GM21737 (cell line): ENCODE measurements around the gene ALDH1B1.

Experiments
- ATAC-seq: cut with Tn5 transposase; IDR thresholded peaks from one replicate; pipeline ENCODE4 v1.9.1; 2021; ENCODE audit warnings: mild to moderate bottlenecking, moderate library complexity; ENCODE audit not compliant: unreplicated experiment

The ALDH1B1 gene

DNA sequence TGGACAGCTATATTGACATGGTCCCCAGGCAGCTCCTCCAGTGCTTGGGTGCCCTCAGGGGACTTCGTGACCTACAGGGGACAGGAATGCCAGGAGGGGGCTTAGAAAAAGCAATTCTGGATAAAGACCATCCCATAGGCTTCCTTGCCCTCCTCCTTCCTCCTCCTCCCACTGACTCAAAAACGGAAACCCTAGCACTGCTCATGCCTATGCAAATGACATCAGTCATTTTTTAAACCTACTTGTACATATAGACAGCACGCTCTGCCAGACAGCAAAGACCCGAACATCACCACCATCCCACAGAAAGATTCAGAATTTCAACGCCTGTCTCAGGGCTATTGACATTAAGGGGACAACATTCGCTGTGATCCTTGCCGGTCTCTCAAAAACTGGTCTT, 20.8 kb downstream of the ALDH1B1 start:
- no peak for ATAC-seq

DNA sequence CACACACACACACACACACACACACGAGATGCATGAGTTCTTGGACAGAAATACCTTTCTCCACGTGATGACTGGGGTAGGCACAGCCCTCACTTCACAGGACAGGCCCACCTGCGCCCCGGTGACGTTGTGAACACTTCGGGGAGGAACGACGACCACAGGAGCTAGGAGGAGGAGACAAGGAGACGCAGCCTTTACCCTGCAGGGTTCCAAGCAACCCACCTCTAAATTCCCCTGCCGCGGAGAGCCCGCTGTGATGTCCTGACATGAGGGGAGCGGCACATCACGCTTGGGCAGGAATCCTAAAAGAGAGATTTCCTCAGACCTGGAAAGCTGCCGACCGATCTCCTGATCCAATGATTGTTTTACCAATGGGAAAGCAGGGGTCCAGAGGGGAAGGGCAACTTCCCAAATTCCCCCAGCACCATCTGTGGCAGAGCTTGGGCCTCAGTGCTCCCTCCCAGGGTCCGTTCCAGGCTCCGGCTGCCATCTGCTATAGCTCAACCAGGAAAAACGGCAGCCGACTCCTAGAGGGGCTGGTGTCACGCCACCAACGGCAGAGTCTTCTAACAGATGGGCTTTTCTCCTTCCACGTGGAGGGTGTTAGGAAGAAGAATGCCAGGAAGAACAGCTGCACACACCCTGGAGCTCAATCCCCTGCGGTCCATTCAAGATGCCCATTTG, 21.7 kb downstream of the ALDH1B1 start:
- ATAC-seq, result no peak

DNA sequence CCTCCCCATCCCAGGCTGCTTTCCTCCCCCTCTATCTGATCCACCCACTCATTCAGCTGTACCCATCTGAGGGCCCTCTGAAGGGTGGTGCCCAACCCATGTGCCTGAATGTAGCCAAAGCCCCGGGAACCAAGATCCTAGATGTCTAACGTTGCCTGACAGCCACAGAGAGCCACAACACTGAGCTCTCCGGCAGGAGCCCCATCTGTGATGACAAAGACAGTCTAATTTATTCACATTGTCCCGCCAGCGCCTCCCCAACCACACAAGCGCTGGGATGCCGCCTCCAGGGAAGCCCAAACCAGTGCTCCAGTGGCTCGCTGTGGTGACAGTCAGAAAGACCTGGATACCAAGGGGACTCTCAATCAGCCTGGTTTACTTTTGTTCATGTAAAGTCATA, 23.4 kb downstream of the ALDH1B1 start:
- no peak for ATAC-seq

DNA sequence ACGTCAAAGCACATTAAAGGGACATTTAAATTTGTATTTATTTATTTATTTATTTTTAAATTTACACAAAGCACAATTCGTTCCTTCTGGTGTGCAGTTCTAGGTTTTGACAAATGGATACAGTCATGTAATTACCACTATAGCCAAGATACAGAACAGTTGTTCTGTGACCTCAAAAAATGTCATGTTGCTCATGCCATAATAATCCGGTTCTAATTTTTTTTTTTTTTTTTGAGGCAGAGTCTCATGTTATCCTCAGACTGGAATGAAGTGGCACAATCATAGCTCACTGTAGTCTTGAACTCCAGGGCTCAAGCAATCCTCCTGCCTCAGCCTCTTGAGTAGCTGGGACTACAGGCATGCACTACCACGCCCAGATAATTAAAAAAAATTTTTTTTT, 24.0 kb downstream of the ALDH1B1 start:
- no peak for ATAC-seq

DNA sequence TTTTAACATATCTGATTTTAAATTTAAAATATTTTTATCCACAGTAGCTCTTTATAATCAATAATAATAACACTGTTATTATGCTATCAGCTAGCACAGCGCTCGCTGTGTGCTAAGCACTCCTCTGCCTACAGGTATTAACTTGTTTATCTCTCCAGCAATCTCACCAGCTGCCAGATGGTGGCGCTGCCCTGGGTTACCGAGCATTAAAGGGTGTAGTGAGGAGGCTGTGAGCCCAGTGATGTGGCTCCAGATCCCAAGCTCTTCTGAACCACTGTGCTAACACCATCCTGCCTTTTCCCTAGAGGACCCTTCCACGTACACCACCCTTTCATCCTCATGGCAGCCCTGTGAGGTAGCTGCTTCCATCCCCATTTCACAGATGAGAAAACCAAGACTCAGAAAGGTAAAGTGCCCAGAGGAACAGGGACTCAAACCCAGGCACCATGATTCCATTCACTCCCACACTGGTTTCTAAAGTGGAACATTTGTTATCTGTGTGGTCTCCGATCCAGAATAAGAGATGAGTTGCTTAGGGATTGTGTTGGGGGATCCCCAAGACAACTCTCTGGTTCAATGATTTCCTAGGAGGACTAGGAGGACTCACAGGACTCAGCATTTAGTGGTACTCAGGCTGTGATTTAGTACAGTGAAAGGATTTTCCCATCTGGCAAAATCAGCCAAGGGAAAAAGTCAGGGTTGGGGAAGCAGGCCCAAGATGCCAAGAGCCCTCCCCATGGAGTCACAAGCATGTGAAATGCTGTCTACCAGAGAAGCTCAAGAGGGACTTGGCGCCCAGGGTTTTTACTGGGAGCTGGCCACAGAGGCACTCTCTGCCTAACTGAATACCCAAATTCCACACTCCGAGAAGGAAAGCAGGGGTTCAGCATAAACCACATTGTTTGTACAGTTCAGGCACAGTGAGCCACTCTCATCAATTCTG, 24.8 kb downstream of the ALDH1B1 start:
- no peak for ATAC-seq

DNA sequence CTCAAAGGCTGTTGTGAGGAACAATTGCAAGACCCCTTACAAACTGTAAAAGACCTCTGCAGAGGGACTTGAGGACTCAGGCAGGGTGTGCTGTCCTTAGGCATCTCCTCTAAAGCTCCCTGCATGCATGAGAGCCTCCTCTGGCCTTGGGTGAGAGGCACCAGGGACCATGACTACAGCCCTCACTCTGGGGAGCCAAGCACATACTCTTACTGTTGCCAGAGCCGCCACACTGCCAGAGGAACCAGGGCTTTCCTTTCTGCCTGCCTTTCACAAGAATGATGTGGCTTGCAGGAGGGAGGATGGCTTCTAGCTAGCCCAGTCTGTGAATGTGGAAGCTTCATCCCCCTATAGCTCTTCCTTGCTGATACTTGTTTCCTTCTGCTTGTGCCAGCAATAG, 25.9 kb downstream of the ALDH1B1 start:
- no peak for ATAC-seq

DNA sequence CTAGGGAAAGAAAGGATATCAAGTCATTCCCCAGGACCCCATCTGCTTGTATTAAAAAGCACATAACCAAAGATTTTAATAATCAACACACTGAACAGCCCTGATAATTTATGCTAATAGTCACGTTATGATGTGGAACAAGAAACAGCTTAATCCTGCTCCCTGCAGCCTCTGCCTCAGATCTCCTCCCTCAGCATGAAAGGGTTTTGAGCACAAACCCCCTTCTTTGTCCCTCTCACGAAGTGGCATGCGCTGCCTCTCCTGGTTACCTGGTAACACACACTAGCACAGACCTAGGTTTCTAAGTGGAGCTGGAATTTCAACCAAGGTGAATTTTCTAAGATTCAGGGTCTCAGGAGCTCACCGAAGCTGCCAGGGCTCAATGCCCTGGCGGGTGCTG, 26.7 kb downstream of the ALDH1B1 start:
- no peak for ATAC-seq

DNA sequence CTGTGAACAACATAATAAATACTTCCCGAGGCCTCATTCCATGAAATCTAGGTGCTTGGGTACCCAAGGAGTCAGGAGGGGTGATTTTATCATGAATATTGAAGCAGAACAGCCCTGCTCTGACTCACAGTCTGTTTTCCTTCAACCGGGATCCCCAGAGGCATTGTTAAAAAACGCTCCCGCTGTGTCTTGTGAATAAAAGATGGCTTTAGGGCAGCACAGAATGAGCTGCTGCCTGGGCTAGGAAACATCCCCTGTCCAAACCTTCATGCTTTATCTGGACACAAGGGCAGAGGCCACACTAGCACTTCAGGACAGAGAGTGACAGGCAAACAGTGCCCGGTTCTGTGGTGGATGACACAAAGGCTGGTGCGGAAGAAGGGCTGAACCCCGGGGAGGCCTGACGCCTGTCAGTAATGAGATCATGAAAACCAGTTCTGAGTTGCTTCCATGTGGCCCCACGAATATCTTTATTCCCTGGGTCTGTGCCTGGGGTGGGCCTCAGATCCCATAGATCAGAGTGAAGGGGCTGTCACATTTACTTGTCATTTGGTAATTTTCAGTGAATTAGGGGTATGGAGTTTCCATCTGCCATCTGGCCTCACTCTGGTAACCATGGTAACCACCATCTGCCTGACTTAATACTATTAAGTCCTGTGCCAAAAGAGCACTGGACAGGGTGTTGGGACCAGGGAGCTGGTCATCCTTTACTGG, 29.2 kb downstream of the ALDH1B1 start:
- ATAC-seq, result no peak

DNA sequence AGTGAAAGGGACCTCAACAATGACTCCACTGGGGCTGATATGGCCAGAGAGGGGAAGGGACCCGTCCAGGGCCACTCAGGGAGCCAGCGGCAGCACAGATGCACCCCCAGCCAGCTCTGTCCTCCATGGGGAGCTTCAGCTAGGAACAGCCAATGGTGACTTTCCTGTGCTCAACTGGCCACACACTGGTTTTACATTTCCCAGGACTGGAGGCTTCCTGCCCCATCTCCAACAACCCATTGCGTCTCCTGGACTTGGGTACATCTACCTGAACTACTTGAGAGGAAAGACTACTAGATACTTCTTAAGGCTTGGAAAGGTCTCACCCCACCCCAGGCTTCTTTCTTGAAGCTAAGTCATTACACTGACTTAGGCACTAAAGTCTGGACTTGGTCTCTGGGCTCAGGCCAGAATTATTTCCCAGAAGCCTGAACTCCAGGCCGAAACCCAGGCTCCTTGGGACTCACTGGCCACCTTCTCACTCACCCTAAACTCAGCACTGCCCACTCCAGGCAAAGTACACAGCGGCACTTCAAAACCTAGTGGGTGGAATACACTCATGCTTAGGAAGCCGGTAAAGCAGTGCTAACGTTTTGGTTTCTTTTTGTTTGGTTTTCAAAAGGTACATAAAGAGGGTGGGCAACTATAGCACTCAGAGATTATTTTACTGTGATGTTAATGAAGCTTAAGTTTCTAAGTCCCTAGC, 30.2 kb downstream of the ALDH1B1 start:
- no peak for ATAC-seq

DNA sequence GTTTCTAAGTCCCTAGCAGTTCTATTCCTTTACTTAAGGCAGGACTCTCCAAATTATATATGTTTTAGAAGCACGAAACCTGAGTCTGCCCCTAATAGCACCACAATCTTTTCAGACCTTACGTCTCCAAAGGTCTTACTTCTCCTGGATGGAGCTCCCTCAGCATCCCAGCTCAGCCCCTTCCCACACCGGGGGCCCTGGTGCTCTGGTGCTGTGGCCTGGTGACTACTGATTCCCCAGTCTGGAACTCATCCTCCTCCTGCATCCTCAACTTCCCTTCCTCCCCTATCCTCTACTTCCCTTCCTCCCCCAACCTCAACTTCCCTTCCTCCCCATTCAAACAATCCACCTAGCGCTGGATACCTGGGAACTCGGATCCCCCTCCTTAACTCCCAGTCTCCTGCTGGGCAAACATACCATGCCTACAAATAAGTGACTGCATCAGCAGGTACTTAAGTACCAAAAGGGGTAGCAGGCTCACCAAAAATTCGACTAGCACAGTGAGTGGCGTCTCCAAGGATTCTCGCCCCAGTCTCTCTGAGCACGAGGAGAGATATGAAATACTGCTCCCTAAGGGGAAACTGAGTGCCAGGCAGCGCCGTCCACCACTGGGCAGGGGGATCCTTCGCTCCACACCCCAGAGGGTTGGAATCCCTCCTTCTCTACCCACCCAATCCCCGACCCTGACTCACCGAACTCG, 30.9 kb downstream of the ALDH1B1 start:
- ATAC-seq, result no peak

DNA sequence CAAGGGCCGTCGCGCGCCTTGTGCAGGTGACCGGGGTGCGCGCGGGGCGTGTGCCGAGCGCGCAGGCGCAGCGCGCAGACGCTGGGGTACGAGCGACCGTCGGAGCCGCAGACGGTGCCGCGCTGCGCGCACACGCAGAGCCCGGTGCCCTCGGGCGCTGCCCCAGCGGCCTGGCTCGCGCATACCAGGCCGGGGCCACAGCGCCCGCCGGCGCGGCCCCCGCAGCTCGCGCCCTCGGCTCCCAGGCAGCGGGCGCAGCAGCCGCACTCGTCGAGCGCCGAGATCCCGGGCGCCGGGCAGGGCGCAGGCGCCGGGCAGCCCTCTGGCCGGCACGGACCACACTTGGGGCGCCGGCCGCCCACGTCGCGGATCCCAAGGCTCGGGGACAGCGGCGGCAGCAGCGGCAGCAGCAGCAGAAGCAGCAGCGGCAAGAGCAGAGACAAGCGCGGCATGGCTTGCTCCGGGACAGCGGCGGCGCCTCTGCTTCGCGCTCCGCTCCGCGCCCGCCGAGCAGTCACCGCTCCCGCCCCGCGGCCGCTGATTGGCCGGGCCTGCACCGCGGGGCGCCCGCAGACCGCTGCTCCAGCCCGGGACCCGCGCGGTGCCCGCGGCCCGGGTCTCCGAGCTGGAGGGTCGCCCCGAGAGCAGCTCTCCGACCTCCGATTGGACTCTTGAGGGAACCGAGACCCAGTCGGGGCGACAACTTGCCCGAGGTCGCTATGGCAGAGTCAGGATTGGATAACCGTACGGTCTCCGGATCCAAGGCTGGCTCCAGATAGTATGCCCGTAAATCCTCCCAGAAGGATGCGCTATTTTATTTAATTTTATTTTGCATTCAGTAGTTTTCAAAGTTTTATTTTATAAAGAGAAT, 31.7 kb downstream of the ALDH1B1 start, which contains the start of gene IGFBPL1:
TSS of gene IGFBPL1 (minus strand) at position 482 of the 871 bp plus-strand sequence. CDS start at position 452, 30 bp downstream.
- no peak for ATAC-seq

DNA sequence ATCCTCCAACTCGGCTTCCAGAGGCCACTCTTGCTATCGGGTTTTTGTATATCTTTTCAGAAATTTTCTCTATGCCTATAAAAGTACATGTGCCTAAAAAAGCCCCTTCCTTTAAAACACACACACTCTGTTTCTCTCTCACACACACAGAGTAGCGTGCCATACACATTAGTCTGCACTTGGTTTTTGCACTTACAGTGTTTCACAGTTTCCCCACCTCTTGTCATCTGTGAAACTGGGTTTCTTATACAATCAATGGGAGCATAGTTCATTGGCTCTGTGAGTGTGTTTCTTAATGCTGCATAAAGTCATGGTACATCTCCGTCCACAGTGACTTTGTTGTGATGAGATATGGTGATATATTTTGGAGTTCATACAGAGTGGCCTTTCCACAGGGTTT, 32.4 kb downstream of the ALDH1B1 start:
- no peak for ATAC-seq

DNA sequence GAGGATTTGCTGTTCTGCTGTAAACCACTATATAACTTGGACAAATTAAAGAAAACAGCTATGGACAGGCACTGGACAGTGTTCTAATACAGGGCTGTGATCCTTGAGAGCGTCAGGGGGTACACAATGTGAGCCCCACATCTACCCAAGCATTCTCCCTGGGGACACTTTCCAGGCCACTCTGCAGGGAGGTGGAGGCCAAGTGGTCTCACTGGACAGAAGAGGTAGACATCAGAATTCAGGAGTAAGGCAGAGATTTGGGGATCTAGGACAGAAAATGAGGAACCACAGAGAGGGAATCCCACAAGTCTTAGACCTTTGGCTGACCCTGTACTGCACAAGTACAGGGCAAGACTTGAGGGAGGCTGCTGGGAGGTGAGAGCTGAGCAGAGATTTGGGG, 35.6 kb downstream of the ALDH1B1 start:
- ATAC-seq, result no peak

DNA sequence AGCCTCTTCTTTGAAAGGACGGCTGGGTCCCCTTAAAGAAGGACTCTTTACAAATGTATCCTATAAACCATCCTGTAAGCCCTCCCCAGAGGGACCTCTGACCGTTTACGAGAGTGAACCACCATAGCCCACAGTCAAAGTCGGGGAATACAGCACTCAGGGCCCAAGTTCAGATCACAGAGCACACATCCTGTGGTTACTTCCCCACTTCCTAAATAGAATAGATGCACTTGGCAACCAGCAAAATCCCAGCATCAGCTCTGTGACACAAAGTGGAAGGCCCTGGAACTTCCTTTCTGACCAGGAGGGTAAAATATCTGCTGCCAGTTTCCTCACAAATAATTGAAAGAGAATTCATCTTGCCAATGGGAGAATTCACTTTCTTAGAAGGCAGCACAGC, 38.6 kb downstream of the ALDH1B1 start:
- no peak for ATAC-seq

DNA sequence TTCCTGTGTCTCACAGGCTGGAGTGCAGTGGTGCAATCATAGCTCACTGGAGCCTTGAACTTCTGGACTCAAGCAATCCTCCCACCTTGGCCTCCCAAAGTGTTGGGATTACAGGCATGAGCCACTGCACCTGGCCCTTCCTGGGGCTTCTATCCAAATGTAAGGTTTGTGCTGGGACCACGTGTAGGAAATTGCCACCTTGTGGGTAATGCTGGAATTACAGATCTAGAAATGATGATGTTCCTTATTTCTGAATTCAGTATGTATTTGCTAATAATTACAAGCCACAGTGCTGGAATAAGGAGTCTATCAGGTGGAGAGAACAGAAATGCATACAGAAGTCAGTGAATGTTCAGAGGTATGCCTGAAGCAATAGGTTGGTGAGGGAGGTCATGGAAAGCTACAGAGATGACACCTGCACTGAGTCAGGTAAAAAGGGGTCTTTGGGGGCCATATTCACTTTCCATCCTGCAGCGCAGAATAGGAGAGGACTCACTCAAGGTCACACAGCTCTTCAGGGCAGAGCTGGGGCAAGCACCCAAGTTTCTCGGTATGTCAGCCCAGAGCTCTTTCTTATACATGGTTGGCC, 40.5 kb downstream of the ALDH1B1 start:
- ATAC-seq, result no peak

DNA sequence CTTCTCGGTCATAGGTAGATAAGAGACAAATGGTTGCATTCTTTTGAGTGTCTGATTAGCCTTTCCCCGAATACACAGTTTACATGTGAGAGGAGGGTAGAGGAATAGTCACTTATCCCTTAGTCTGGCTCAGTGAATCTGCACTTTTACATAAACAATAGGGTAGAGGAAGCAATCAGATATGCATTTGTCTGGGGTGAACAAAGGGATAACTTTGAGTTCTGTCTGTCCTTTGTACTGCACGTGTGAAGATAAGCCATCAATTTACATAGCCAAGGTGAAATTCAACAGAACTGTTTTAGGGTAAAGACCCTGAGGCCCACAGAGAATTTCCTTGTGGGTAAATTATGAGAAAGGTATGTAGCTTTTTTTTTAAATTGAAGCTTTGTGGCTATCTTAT, 41.9 kb downstream of the ALDH1B1 start:
- ATAC-seq, result no peak

DNA sequence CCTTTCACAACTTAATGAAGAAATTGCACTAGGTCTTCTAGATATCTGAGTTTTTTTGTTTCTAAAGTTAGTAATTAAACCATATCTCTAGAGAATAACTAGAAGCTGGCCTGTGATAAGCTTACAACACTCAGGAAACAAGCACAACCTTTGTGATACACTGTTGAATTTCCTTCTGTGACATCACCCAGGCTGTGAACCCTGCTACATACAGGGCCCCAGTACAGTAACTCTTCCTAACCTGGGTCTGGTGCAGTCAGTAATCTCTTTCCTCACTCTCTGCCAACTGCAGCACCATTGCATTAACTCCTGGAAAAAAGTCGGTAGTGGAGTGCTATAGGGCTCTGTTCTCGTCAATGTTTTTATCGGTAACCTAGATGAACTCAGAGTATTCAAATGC, 42.4 kb downstream of the ALDH1B1 start:
- ATAC-seq, result no peak

DNA sequence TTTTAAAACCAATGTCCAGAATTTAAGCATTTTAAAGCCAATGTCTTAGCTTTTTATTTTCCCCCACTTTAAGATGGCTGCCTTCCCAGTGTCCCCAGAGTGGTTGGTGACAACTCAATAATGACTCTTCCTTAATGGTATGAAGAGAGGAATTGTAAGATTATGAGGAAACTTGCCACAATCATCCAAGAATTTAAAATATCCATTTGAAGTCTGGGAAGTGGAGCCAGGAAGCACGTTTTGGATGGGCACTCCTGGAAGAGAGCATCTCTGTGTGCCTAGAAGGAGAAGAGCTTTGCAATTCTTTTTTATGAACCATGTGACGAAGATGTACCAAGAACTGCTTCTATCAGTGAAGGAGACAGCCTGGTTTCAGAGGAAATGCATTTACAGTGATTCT, 43.0 kb downstream of the ALDH1B1 start:
- ATAC-seq, result no peak

DNA sequence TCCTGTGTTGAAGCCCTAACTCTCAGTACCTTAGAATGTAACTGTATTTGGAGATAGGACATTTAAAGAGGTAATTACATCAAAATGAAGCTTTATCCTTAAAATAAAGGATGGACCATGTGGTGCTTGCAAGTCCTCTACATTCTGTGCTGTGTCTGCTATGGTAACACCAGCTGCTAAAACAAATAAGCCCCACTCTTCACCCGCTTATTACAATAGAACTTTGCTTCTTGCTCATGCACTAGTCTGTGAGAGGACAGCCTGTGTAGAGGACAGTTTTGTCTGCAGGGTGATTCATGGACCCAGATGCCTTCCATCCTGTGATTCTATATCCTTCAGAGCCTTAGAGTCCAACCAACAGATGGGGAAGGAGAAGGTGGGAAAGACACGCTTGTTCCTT, 44.2 kb downstream of the ALDH1B1 start:
- ATAC-seq, result no peak
